GM12878 (cell line): Measurements from ENCODE around the gene AKT1. TPM values are rescaled to one million over a fixed set of nuclear protein-coding genes. Genes with fewer than 3 reads are reported as not detected.

Source experiments
- ATAC-seq: fragments of 200-7000 bp; cut with Tn5 transposase; 3 replicates; pipeline ENCODE4 v1.9.1; 2020; ENCODE audit warnings: mild to moderate bottlenecking, moderate library complexity
- BruUV-seq: library from RNA; stranded (reverse); fragments of 400-500 nt; replicated peaks from 2 replicates; lab custom pipeline; 2021; lab: Mats Ljungman, UMichigan
- CTCF ChIA-PET: fragments of 300-600 bp; sonication (Branson Sonifier 250); formaldehyde crosslinking; extraction: SDS; loops from one replicate; lab custom pipeline; 2021; ENCODE audit warnings: inconsistent platforms; lab: Yijun Ruan, JAX
- POLR2A ChIA-PET: fragments of 350-600 bp; formaldehyde crosslinking; extraction: SDS; loops from one replicate; lab custom pipeline; 2021; ENCODE audit warnings: inconsistent platforms; lab: Charles Lee
- RAD21 ChIA-PET: fragments of 300-600 bp; sonication (Branson Sonifier 250); formaldehyde crosslinking; loops from one replicate; lab custom pipeline; 2023; ENCODE audit warnings: antibody characterized with exemption; ENCODE audit not compliant: unreplicated experiment; lab: Charles Lee
- SMC1A ChIA-PET: fragments of 300-600 bp; sonication (Branson Sonifier 250); formaldehyde crosslinking; loops from one replicate; lab custom pipeline; 2023; ENCODE audit not compliant: unreplicated experiment, uncharacterized antibody; lab: Charles Lee
- DNase-seq: peaks from one replicate; pipeline ENCODE4 v3.0.0-alpha.2; 2011; ENCODE audit warnings: low read depth, low spot score
- FAIRE-seq: peaks from 3 replicates; lab custom pipeline; 2011; peaks lifted over from hg19 to GRCh38; lab: Jason Lieb, UNC
- H2AFZ ChIP-seq: 2 replicates; pipeline ENCODE4 v1.6.0; 2011; ENCODE audit warnings: low read depth, low read length, control low read depth; ENCODE audit not compliant: control insufficient read depth
- H3K27ac ChIP-seq: 2 replicates; pipeline ENCODE4 v1.5.1; 2011; ENCODE audit warnings: control low read depth; ENCODE audit not compliant: control insufficient read depth, insufficient read depth
- H3K27me3 ChIP-seq, 2 experiments: replicated peaks in 1 of 2; 2 replicates each; pipeline versions ENCODE4 v1.6.0 to v1.6.1; 2011; ENCODE audit warnings: low read length in 1 of 2; ENCODE audit not compliant: control insufficient read depth in 2 of 2, insufficient read depth in 2 of 2
- H3K36me3 ChIP-seq, 2 experiments: 2 replicates each; pipeline ENCODE4 v1.5.1; 2011; ENCODE audit warnings: low read length in 1 of 2; ENCODE audit not compliant: control insufficient read depth in 2 of 2, insufficient read depth in 2 of 2
- H3K4me1 ChIP-seq: 2 replicates; pipeline ENCODE4 v1.6.1; 2011; ENCODE audit warnings: mild to moderate bottlenecking, low read length, moderate library complexity, mixed read lengths; ENCODE audit not compliant: control insufficient read depth, insufficient read depth
- H3K4me2 ChIP-seq: 2 replicates; pipeline ENCODE4 v1.6.0; 2011; ENCODE audit warnings: control low read depth; ENCODE audit not compliant: control insufficient read depth, insufficient read depth
- H3K4me3 ChIP-seq: fragments of 200-600 bp; sonication (generic); 2 replicates; pipeline ENCODE4 v1.5.1; 2016
- H3K79me2 ChIP-seq: 2 replicates; pipeline ENCODE4 v1.6.0; 2011; ENCODE audit warnings: low read length; ENCODE audit not compliant: control insufficient read depth, insufficient read depth
- H3K9ac ChIP-seq: 2 replicates; pipeline ENCODE4 v1.8.0; 2011; ENCODE audit warnings: low read length, control low read depth, mixed read lengths; ENCODE audit not compliant: control insufficient read depth, insufficient read depth
- H3K9me3 ChIP-seq: replicated peaks from 3 replicates; pipeline ENCODE4 v1.5.1; 2011; ENCODE audit warnings: mild to moderate bottlenecking, low read length; ENCODE audit not compliant: control insufficient read depth, insufficient read depth
- H4K20me1 ChIP-seq: 2 replicates; pipeline ENCODE4 v1.6.0; 2011; ENCODE audit not compliant: control insufficient read depth, insufficient read depth
- NFYB ChIP-seq: IDR thresholded peaks from 2 replicates; pipeline ENCODE4 v1.6.1; 2011; ENCODE audit warnings: low read depth, mild to moderate bottlenecking, low read length, improper control_type of control experiment, moderate library complexity; ENCODE audit not compliant: insufficient read depth
- YY1 ChIP-seq: IDR thresholded peaks from 2 replicates; pipeline ENCODE4 v1.6.1; 2011; ENCODE audit warnings: low read depth, mild to moderate bottlenecking, low read length
- WGBS: methylation state at CpG from one replicate; pipeline ENCODE4 v1.1.6; 2016; ENCODE audit warnings: low lambda C conversion rate; ENCODE audit not compliant: insufficient replicate concordance, insufficient coverage; ENCODE audit errors: missing lambda C conversion rate; 5-methylcytosine and 5-hydroxymethylcytosine counted together
- in situ Hi-C: fragments of 300-500 bp; cut with MboI; formaldehyde crosslinking; loops from 9 replicates; pipeline ENCODE4 v1.14.3; 2018; ENCODE audit warnings: mixed read lengths
- intact Hi-C: fragments of 100-400 bp; cut with micrococcal nuclease; formaldehyde crosslinking; loops from one replicate; pipeline ENCODE4 v1.14.2; 2022; ENCODE audit not compliant: unreplicated experiment
- polyA plus RNA-seq, 11 experiments: library from polyadenylated mRNA; depleted of rRNA in 4 of 11; unstranded in 6 of 11; stranded (reverse) in 5 of 11; fragments of >200 nt; fragmentation: Nextera tagmentation in 4 of 11; fragmentation: Illumina TruSeq in 1 of 11; extraction: Ambion mirVana in 4 of 11; extraction: Trizol in 1 of 11; gene quantifications; 1 replicate in 1 of 11; 2 replicates in 10 of 11; pipeline versions ENCODE4 v1.2.1 to v1.2.3, GENCODE V29; 2011 to 2016; ENCODE audit warnings: inconsistent platforms in 2 of 11, missing spikeins in 2 of 11, low read depth in 1 of 11
- total RNA-seq, 4 experiments: library from RNA; depleted of rRNA in 3 of 4; stranded (reverse); fragments of >200 nt in 3 of 4; fragmentation: Illumina TruSeq in 1 of 4; extraction: Trizol in 1 of 4; gene quantifications; 2 replicates each; pipeline versions ENCODE4 v1.2.1 to v1.2.3, GENCODE V29; 2013 to 2021
- TF ChIP-seq, protein P1 (sequence below): fragments of 450-650 bp; IDR thresholded peaks from 2 replicates; pipeline ENCODE4 v1.6.1; 2016; ENCODE audit warnings: mild to moderate bottlenecking
- TF ChIP-seq, protein P2 (sequence below): IDR thresholded peaks from 2 replicates; pipeline ENCODE4 v1.6.1; 2011; ENCODE audit warnings: borderline replicate concordance, low read depth, mild to moderate bottlenecking, moderate library complexity, low read length; ENCODE audit not compliant: insufficient read depth, poor library complexity, severe bottlenecking
- TF ChIP-seq, protein P3 (sequence below): fragments of 450-650 bp; IDR thresholded peaks from 2 replicates; pipeline ENCODE4 v1.6.1; 2018; ENCODE audit warnings: borderline replicate concordance, mild to moderate bottlenecking; ENCODE audit not compliant: partially characterized antibody

Gene AKT1
- total and polyA plus RNA-seq, 10 of the 15 experiments (the other 5 are each of a cell fraction or from before 2014, with no cell fraction given), result 0.63 to 110 (median 58.9) TPM

DNA sequence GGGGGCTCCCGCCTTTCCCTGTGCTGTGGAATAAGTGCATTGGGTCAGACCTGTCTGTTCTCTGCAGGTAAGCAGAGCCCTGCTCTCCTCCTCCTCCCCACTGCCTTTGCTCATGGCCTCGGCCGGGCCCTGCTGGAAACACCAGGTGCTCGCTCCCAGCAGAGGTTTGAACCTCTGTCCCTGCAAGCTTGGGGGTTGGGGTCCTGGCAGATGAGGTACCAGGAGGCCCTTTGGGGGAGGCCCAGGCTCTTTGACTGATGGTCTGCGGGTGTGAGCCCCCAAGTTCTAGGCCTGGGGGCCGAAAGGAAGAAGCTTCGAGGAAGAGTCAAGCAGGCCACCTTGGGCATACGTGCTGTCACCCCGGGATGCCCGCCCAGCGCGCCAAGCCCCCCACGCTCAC lies 47.5 kb upstream of the AKT1 start:
- ChIA-PET POLR2A (interaction anchor here (0.5 kb wide), 1 partner anchor 11 kb away, joined by 3 read pairs; no protein-coding TSS in a partner anchor), RAD21 (no interaction called here), CTCF (no interaction called here), SMC1A (no interaction called here)
- Histone ChIP-seq H3K4me2 (no peak overlapping the region), H3K4me3 (no peak overlapping the region), H3K9me3 (no peaks in the 10 kb centered on the region), H3K27me3 (peaks cover 8 to 11% of the 10 kb centered on the region in 2 experiments), H2AFZ (no peak overlapping the region), H3K4me1 (no peaks in the 10 kb centered on the region), H3K36me3 (no peaks in the 10 kb centered on the region), H3K79me2 (no peaks in the 10 kb centered on the region), H3K9ac (no peak overlapping the region), H3K27ac (no peak overlapping the region), H4K20me1 (no peaks in the 10 kb centered on the region; the same call in none of the 2 replicates)
- no TSS peak for BruUV-seq
- in situ Hi-C loops, result no loop called here
- intact Hi-C loops, result no loop called here
- no peak for FAIRE-seq
- no peak for ATAC-seq
- TF ChIP-seq, protein P1, sequence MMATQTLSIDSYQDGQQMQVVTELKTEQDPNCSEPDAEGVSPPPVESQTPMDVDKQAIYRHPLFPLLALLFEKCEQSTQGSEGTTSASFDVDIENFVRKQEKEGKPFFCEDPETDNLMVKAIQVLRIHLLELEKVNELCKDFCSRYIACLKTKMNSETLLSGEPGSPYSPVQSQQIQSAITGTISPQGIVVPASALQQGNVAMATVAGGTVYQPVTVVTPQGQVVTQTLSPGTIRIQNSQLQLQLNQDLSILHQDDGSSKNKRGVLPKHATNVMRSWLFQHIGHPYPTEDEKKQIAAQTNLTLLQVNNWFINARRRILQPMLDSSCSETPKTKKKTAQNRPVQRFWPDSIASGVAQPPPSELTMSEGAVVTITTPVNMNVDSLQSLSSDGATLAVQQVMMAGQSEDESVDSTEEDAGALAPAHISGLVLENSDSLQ, result no peak
- TF ChIP-seq YY1 (no peak), NFYB (no peak)
- TF ChIP-seq, protein P2, sequence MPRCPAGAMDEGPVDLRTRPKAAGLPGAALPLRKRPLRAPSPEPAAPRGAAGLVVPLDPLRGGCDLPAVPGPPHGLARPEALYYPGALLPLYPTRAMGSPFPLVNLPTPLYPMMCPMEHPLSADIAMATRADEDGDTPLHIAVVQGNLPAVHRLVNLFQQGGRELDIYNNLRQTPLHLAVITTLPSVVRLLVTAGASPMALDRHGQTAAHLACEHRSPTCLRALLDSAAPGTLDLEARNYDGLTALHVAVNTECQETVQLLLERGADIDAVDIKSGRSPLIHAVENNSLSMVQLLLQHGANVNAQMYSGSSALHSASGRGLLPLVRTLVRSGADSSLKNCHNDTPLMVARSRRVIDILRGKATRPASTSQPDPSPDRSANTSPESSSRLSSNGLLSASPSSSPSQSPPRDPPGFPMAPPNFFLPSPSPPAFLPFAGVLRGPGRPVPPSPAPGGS, result no peak
- TF ChIP-seq, protein P3, sequence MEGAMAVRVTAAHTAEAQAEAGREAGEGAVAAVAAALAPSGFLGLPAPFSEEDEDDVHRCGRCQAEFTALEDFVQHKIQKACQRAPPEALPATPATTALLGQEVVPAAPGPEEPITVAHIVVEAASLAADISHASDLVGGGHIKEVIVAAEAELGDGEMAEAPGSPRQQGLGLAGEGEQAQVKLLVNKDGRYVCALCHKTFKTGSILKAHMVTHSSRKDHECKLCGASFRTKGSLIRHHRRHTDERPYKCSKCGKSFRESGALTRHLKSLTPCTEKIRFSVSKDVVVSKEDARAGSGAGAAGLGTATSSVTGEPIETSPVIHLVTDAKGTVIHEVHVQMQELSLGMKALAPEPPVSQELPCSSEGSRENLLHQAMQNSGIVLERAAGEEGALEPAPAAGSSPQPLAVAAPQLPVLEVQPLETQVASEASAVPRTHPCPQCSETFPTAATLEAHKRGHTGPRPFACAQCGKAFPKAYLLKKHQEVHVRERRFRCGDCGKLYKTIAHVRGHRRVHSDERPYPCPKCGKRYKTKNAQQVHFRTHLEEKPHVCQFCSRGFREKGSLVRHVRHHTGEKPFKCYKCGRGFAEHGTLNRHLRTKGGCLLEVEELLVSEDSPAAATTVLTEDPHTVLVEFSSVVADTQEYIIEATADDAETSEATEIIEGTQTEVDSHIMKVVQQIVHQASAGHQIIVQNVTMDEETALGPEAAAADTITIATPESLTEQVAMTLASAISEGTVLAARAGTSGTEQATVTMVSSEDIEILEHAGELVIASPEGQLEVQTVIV, result no peak
- 48% methylated on average over 13 of the region's 13 CpGs for WGBS
- DNase-seq, result no peak
